ENCODE measurements around the gene XPOT. TPM values are rescaled to one million over a fixed set of nuclear protein-coding genes. Genes with fewer than 3 reads are reported as not detected.
"Not testable (repeated sequence)": the region's sequence is repeated elsewhere in the genome, so short reads cannot be mapped to it uniquely, and the experiment has no call there.

XPOT gene
- total RNA-seq, result 10 to 100 TPM; 54.9 to 64.5 (median 55.9) TPM

GRCh38 chr12:64403707-64404469 is at the start of gene XPOT:
Gene XPOT (plus strand): TSS chr12:64404392. CDS start chr12:64410036, 5,644 bp downstream.
- no peak for TF ChIP-seq CTCF (IDR thresholded peaks at IDR 0.05)
- peak; percentile 46 for DNase-seq (ENCODE audit: low spot score)
- ATAC-seq (ENCODE audit: low FRiP score), result peak; percentile 96

- not testable (repeated sequence) for DNase-seq (ENCODE audit: low spot score); ATAC-seq (ENCODE audit: low FRiP score)
These were observed 48.0 kb upstream of the XPOT start for GRCh38 chr12:64356209-64356608.

- not testable (repeated sequence) for ATAC-seq (ENCODE audit: low FRiP score); DNase-seq (ENCODE audit: low spot score)
These were observed 43.0 kb upstream of the XPOT start for GRCh38 chr12:64361173-64361572.

GRCh38 chr12:64362721-64363305 is 41.4 kb upstream of the XPOT start:
- DNase-seq (ENCODE audit: low spot score), result no peak
- TF ChIP-seq CTCF (IDR thresholded peaks at IDR 0.05), result no peak
- ATAC-seq (ENCODE audit: low FRiP score), result no peak

GRCh38 chr12:64383675-64384074 is 20.5 kb upstream of the XPOT start:
- TF ChIP-seq CTCF (IDR thresholded peaks at IDR 0.05), result no peak
- DNase-seq (ENCODE audit: low spot score) (no peak), ATAC-seq (ENCODE audit: low FRiP score) (no peak)

GRCh38 chr12:64385019-64385418 is 19.2 kb upstream of the XPOT start:
- TF ChIP-seq CTCF (IDR thresholded peaks at IDR 0.05), result no peak
- no peak for DNase-seq (ENCODE audit: low spot score)
- no peak for ATAC-seq (ENCODE audit: low FRiP score)

- no peak for TF ChIP-seq CTCF (IDR thresholded peaks at IDR 0.05)
- ATAC-seq (ENCODE audit: low FRiP score) (no peak), DNase-seq (ENCODE audit: low spot score) (no peak)
These were observed 18.7 kb upstream of the XPOT start for GRCh38 chr12:64385468-64385867.

- TF ChIP-seq CTCF (IDR thresholded peaks at IDR 0.05), result no peak
- ATAC-seq (ENCODE audit: low FRiP score) (no peak), DNase-seq (ENCODE audit: low spot score) (no peak)
These were observed 16.9 kb upstream of the XPOT start for GRCh38 chr12:64387197-64387816.
